Endothelial cell of umbilical vein (primary cell): ENCODE data around the gene FUT4. TPM values are rescaled to one million over a fixed set of nuclear protein-coding genes. Genes with fewer than 3 reads are reported as not detected.

Experiments used
- BruUV-seq: library from RNA; stranded (reverse); fragments of 400-500 nt; replicated peaks from 2 replicates; lab custom pipeline; 2021; lab: Mats Ljungman, UMichigan
- CTCF ChIA-PET: fragments of 300-600, 350-600 bp; sonication (Branson Sonifier 250); formaldehyde crosslinking; loops from one replicate; lab custom pipeline; 2021; ENCODE audit warnings: antibody characterized with exemption, inconsistent platforms; lab: Charles Lee
- POLR2A ChIA-PET: fragments of 300-600, 350-600 bp; sonication (Branson Sonifier 250); formaldehyde crosslinking; loops from one replicate; lab custom pipeline; 2021; ENCODE audit warnings: antibody characterized with exemption, inconsistent platforms; lab: Charles Lee
- DNase-seq: peaks from one replicate; pipeline ENCODE4 v3.0.0-alpha.2; 2011; ENCODE audit warnings: low read depth, low spot score
- FAIRE-seq: peaks from 2 replicates; lab custom pipeline; 2011; peaks lifted over from hg19 to GRCh38; lab: Jason Lieb, UNC
- H2AFZ ChIP-seq: 2 replicates; pipeline ENCODE4 v1.6.0; 2012; ENCODE audit warnings: low read depth, low read length, control low read depth, inconsistent platforms
- H3K27ac ChIP-seq: 2 replicates; pipeline ENCODE4 v1.5.1; 2011; ENCODE audit warnings: low read depth, mild to moderate bottlenecking, control low read depth, low read length, moderate library complexity; ENCODE audit not compliant: insufficient read depth
- H3K27me3 ChIP-seq, 2 experiments: 2 replicates each; pipeline versions ENCODE4 v1.6.0 to v1.6.1; 2011; ENCODE audit warnings: low read length in 2 of 2, mixed read lengths in 1 of 2; ENCODE audit not compliant: control insufficient read depth in 2 of 2, insufficient read depth in 2 of 2
- H3K36me3 ChIP-seq, 2 experiments: 2 replicates in 1 of 2; 3 replicates in 1 of 2; pipeline ENCODE4 v1.5.1; 2011; ENCODE audit warnings: low read length in 2 of 2, mild to moderate bottlenecking in 1 of 2, moderate library complexity in 1 of 2; ENCODE audit not compliant: control insufficient read depth in 2 of 2, insufficient read depth in 2 of 2; ENCODE audit errors: extremely low read depth in 1 of 2
- H3K4me1 ChIP-seq: 3 replicates; pipeline ENCODE4 v1.5.1; 2011; ENCODE audit warnings: mild to moderate bottlenecking, low read length; ENCODE audit not compliant: control insufficient read depth, insufficient read depth; ENCODE audit errors: extremely low read depth
- H3K4me2 ChIP-seq: 2 replicates; pipeline ENCODE4 v1.6.1; 2011; ENCODE audit warnings: low read length, control low read depth, mixed read lengths; ENCODE audit not compliant: insufficient read depth
- H3K4me3 ChIP-seq, 3 experiments: fragments of 200-600 bp in 1 of 3; sonication (generic), shearing (Covaris generic) in 1 of 3; replicated peaks in 1 of 3; 2 replicates each; pipeline ENCODE4 v1.5.1; 2011 to 2016; ENCODE audit warnings: control low read depth in 3 of 3, low read length in 3 of 3, mild to moderate bottlenecking in 2 of 3, inconsistent platforms in 1 of 3, low read depth in 1 of 3, moderate library complexity in 1 of 3; ENCODE audit not compliant: insufficient read depth in 1 of 3
- H3K79me2 ChIP-seq: 2 replicates; pipeline ENCODE4 v1.6.0; 2012; ENCODE audit warnings: low read length, inconsistent platforms; ENCODE audit not compliant: control insufficient read depth, insufficient read depth
- H3K9ac ChIP-seq: replicated peaks from 2 replicates; pipeline ENCODE3; 2011; ENCODE audit warnings: low read length, control low read depth; ENCODE audit not compliant: insufficient read depth; ENCODE audit errors: extremely low read depth
- H3K9me1 ChIP-seq: replicated peaks from 3 replicates; pipeline ENCODE4 v1.6.0; 2011; ENCODE audit warnings: mild to moderate bottlenecking, low read length; ENCODE audit not compliant: control insufficient read depth, insufficient read depth; ENCODE audit errors: extremely low read depth
- H3K9me3 ChIP-seq: replicated peaks from 2 replicates; pipeline ENCODE4 v1.5.1; 2012; ENCODE audit warnings: low read length, inconsistent platforms; ENCODE audit not compliant: control insufficient read depth, insufficient read depth
- H4K20me1 ChIP-seq: replicated peaks from 2 replicates; pipeline ENCODE3; 2011; ENCODE audit warnings: mild to moderate bottlenecking, low read length; ENCODE audit not compliant: control insufficient read depth, insufficient read depth; ENCODE audit errors: extremely low read depth
- EZH2 ChIP-seq: IDR thresholded peaks from 2 replicates; pipeline ENCODE4 v1.6.1; 2012; ENCODE audit warnings: borderline replicate concordance, low read depth, mild to moderate bottlenecking, moderate library complexity, low read length, inconsistent platforms; ENCODE audit not compliant: severe bottlenecking
- FOS ChIP-seq: IDR thresholded peaks from 2 replicates; pipeline ENCODE4 v1.6.1; 2011; ENCODE audit warnings: mild to moderate bottlenecking, low read length, moderate library complexity, borderline replicate concordance; ENCODE audit not compliant: insufficient read depth
- GATA2 ChIP-seq: IDR thresholded peaks from 2 replicates; pipeline ENCODE4 v1.7.0; 2011; ENCODE audit warnings: low read depth, mild to moderate bottlenecking, moderate library complexity, mixed read lengths, low read length; ENCODE audit not compliant: insufficient read length, insufficient read depth
- JUN ChIP-seq: IDR thresholded peaks from 2 replicates; pipeline ENCODE4 v1.6.1; 2011; ENCODE audit warnings: borderline replicate concordance, low read depth; ENCODE audit not compliant: insufficient read length, insufficient read depth
- MYC ChIP-seq: IDR thresholded peaks from one replicate; pipeline ENCODE4 v1.6.1; 2011; ENCODE audit warnings: mild to moderate bottlenecking, low read depth, low read length
- POLR2A ChIP-seq: IDR thresholded peaks from 2 replicates; pipeline ENCODE4 v1.6.1; 2012; ENCODE audit warnings: low read depth, mild to moderate bottlenecking, control low read depth, low read length
- POLR2AphosphoS5 ChIP-seq: IDR thresholded peaks from 2 replicates; pipeline ENCODE4 v1.6.1; 2012; ENCODE audit warnings: low read depth, mild to moderate bottlenecking, control low read depth, low read length, moderate library complexity; ENCODE audit not compliant: insufficient read depth
- dilution Hi-C: fragments of 300-500 bp; cut with MboI; formaldehyde crosslinking; loops from one replicate; pipeline ENCODE4 v1.15.0; 2019; ENCODE audit warnings: low sequenced_read_pairs; ENCODE audit not compliant: extremely low pct_ligation_motif_present
- intact Hi-C: fragments of 100-400 bp; cut with micrococcal nuclease; formaldehyde crosslinking; loops from one replicate; pipeline ENCODE4 v1.10.0; 2022
- polyA plus RNA-seq, 4 experiments: library from polyadenylated mRNA; depleted of rRNA in 3 of 4; stranded (reverse) in 3 of 4; unstranded in 1 of 4; fragments of >200 nt; gene quantifications; 2 replicates each; pipeline versions ENCODE4 v1.2.1 to v1.2.3, GENCODE V29; 2011 to 2012; ENCODE audit warnings: missing spikeins in 1 of 4
- total RNA-seq: library from RNA; stranded (reverse); gene quantifications from 2 replicates; pipeline ENCODE4 v1.2.3, GENCODE V29; 2021
- TF ChIP-seq, protein P1 (sequence below), 2 donors: IDR thresholded peaks; 1 replicate in 1 of 2; 2 replicates in 1 of 2; pipeline ENCODE4 v1.5.1; 2011; ENCODE audit warnings: low read length in 2 of 2, mild to moderate bottlenecking in 2 of 2, moderate library complexity in 2 of 2, control low read depth in 1 of 2, inconsistent platforms in 1 of 2, low read depth in 1 of 2; ENCODE audit not compliant: insufficient read depth in 1 of 2; ENCODE audit errors: extremely low read depth in 1 of 2
- TF ChIP-seq, protein P2 (sequence below): IDR thresholded peaks from 2 replicates; pipeline ENCODE4 v1.6.1; 2011; ENCODE audit not compliant: insufficient read depth, insufficient read length

The FUT4 gene
- total and polyA plus RNA-seq, 2 donors (not counting 3 experiments of a cell fraction or from before 2014, with no cell fraction given), result 2.4 to 5.3 TPM

DNA sequence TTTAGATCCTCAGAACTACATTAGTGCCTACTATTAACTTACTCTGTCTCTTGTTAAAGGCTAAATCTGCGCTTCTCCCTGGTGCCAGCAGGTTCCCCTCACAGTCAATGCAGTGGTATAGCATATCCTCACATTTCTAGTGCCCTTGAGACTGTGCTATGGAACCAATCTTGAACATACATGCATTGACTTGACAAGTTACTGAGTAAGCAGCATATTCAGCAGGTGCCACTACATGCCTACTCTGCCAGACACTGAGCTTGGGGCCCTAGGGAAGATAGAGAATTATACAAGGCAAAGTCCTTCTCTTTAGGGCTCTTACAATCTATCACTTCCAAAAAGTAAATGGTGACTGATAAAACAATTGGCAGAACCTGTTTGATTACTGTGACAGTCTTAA lies 3.2 kb downstream of the FUT4 start:
- Histone ChIP-seq H3K4me3 (no peak overlapping the region), H3K4me1 (peaks cover 12% of the 10 kb centered on the region)

More for the DNA sequence above, 3.2 kb downstream of the FUT4 start:
- no peaks in the 10 kb centered on the region for H3K36me3 ChIP-seq
- H3K9me3 ChIP-seq, result no peaks in the 10 kb centered on the region
- FAIRE-seq (no peak), DNase-seq (no peak)
- peak overlapping the region; percentile 45 for H3K4me2 ChIP-seq
- ChIA-PET POLR2A (no interaction called here), CTCF (interaction anchor here (0.9 to 1.6 kb wide), 2 partner anchors 10 to 16 kb away, joined by 3 to 4 read pairs; no protein-coding TSS in a partner anchor)
- peaks cover 0 to 1% of the 10 kb centered on the region in 2 experiments for H3K27me3 ChIP-seq
- intact Hi-C loops (loop anchor here (10.0 kb wide), 2 partner anchors 218 to 348 kb away; partner anchors contain the start of gene AMOTL1), dilution Hi-C loops (no loop called here)
- H3K9ac ChIP-seq, result no peak overlapping the region
- no peaks in the 10 kb centered on the region for H3K9me1 ChIP-seq
- H4K20me1 ChIP-seq, result no peaks in the 10 kb centered on the region
- H3K27ac ChIP-seq, result no peak overlapping the region
- TF ChIP-seq POLR2A (no peak), POLR2AphosphoS5 (no peak), JUN (no peak), GATA2 (no peak), EZH2 (no peak), FOS (no peak), MYC (no peak)
- TF ChIP-seq, protein P1, sequence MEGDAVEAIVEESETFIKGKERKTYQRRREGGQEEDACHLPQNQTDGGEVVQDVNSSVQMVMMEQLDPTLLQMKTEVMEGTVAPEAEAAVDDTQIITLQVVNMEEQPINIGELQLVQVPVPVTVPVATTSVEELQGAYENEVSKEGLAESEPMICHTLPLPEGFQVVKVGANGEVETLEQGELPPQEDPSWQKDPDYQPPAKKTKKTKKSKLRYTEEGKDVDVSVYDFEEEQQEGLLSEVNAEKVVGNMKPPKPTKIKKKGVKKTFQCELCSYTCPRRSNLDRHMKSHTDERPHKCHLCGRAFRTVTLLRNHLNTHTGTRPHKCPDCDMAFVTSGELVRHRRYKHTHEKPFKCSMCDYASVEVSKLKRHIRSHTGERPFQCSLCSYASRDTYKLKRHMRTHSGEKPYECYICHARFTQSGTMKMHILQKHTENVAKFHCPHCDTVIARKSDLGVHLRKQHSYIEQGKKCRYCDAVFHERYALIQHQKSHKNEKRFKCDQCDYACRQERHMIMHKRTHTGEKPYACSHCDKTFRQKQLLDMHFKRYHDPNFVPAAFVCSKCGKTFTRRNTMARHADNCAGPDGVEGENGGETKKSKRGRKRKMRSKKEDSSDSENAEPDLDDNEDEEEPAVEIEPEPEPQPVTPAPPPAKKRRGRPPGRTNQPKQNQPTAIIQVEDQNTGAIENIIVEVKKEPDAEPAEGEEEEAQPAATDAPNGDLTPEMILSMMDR (IDR thresholded peaks at IDR 0.05; ENCODE audit: extremely low read depth in 1 of 2, insufficient read depth in 1 of 2, low read depth in 1 of 2, low read length in 2 of 2), result no peak
- TF ChIP-seq, protein P2, sequence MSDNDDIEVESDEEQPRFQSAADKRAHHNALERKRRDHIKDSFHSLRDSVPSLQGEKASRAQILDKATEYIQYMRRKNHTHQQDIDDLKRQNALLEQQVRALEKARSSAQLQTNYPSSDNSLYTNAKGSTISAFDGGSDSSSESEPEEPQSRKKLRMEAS, result no peak
- H2AFZ ChIP-seq, result no peak overlapping the region
- no TSS peak for BruUV-seq
- peaks cover 9% of the 10 kb centered on the region for H3K79me2 ChIP-seq
